ENCODE measurements around the gene CMTM6.

Gene CMTM6

GRCh38 chr3:32502118-32502945 is at the start of gene CMTM6:
Gene CMTM6, minus strand, starts transcription at chr3:32502852. Its CDS starts 107 bp downstream, at chr3:32502745.
- in situ Hi-C loops (cut with MboI; ENCODE audit: low sequenced_read_pairs): loop anchor here (10.0 to 25.0 kb wide), 2 partner anchors 162 to 435 kb away; no protein-coding TSS in a partner anchor

GRCh38 chr3:32552013-32552412 is 49.4 kb upstream of the CMTM6 start:
- in situ Hi-C loops (cut with MboI; ENCODE audit: low sequenced_read_pairs): no loop called here

GRCh38 chr3:32551496-32551895 is 48.8 kb upstream of the CMTM6 start:
- in situ Hi-C loops (cut with MboI; ENCODE audit: low sequenced_read_pairs): no loop called here

- in situ Hi-C loops (cut with MboI; ENCODE audit: low sequenced_read_pairs): no loop called here
Measured at GRCh38 chr3:32551087-32551486, 48.4 kb upstream of the CMTM6 start.

- in situ Hi-C loops (cut with MboI; ENCODE audit: low sequenced_read_pairs): no loop called here
Measured at GRCh38 chr3:32545305-32545704, 42.7 kb upstream of the CMTM6 start.

GRCh38 chr3:32544894-32545293 is 42.2 kb upstream of the CMTM6 start:
- in situ Hi-C loops (cut with MboI; ENCODE audit: low sequenced_read_pairs): no loop called here

GRCh38 chr3:32542807-32543206 is 40.2 kb upstream of the CMTM6 start:
- in situ Hi-C loops (cut with MboI; ENCODE audit: low sequenced_read_pairs): no loop called here

GRCh38 chr3:32540899-32541298 is 38.2 kb upstream of the CMTM6 start:
- in situ Hi-C loops (cut with MboI; ENCODE audit: low sequenced_read_pairs): no loop called here

- in situ Hi-C loops (cut with MboI; ENCODE audit: low sequenced_read_pairs): no loop called here
Measured at GRCh38 chr3:32532434-32532833, 29.8 kb upstream of the CMTM6 start.

GRCh38 chr3:32531010-32531647 is 28.5 kb upstream of the CMTM6 start:
- in situ Hi-C loops (cut with MboI; ENCODE audit: low sequenced_read_pairs): no loop called here

GRCh38 chr3:32525720-32526119 is 23.1 kb upstream of the CMTM6 start:
- in situ Hi-C loops (cut with MboI; ENCODE audit: low sequenced_read_pairs): no loop called here

GRCh38 chr3:32522682-32523081 is 20.0 kb upstream of the CMTM6 start:
- in situ Hi-C loops (cut with MboI; ENCODE audit: low sequenced_read_pairs): loop anchor here (25.0 kb wide), 1 partner anchor 415 kb away; no protein-coding TSS in a partner anchor

GRCh38 chr3:32518921-32519320 is 16.3 kb upstream of the CMTM6 start:
- in situ Hi-C loops (cut with MboI; ENCODE audit: low sequenced_read_pairs): loop anchor here (25.0 kb wide), 1 partner anchor 418 kb away; no protein-coding TSS in a partner anchor

- in situ Hi-C loops (cut with MboI; ENCODE audit: low sequenced_read_pairs): loop anchor here (25.0 kb wide), 1 partner anchor 421 kb away; no protein-coding TSS in a partner anchor
Measured at GRCh38 chr3:32516751-32517150, 14.1 kb upstream of the CMTM6 start.

GRCh38 chr3:32511005-32511404 is 8.4 kb upstream of the CMTM6 start:
- in situ Hi-C loops (cut with MboI; ENCODE audit: low sequenced_read_pairs): loop anchor here (25.0 kb wide), 1 partner anchor 426 kb away; no protein-coding TSS in a partner anchor

- in situ Hi-C loops (cut with MboI; ENCODE audit: low sequenced_read_pairs): loop anchor here (25.0 kb wide), 1 partner anchor 427 kb away; no protein-coding TSS in a partner anchor
Measured at GRCh38 chr3:32510075-32510724, 7.5 kb upstream of the CMTM6 start.

- in situ Hi-C loops (cut with MboI; ENCODE audit: low sequenced_read_pairs): loop anchor here (10.0 to 25.0 kb wide), 2 partner anchors 156 to 429 kb away; no protein-coding TSS in a partner anchor
Measured at GRCh38 chr3:32508711-32509110, 6.1 kb upstream of the CMTM6 start.

GRCh38 chr3:32506466-32506865 is 3.8 kb upstream of the CMTM6 start:
- in situ Hi-C loops (cut with MboI; ENCODE audit: low sequenced_read_pairs): loop anchor here (10.0 to 25.0 kb wide), 2 partner anchors 158 to 431 kb away; no protein-coding TSS in a partner anchor

GRCh38 chr3:32502946-32503286 is 264 bp upstream of the CMTM6 start:
- in situ Hi-C loops (cut with MboI; ENCODE audit: low sequenced_read_pairs): loop anchor here (10.0 to 25.0 kb wide), 2 partner anchors 162 to 434 kb away; no protein-coding TSS in a partner anchor

- in situ Hi-C loops (cut with MboI; ENCODE audit: low sequenced_read_pairs): loop anchor here (10.0 to 25.0 kb wide), 2 partner anchors 163 to 436 kb away; no protein-coding TSS in a partner anchor
Measured at GRCh38 chr3:32501783-32502117, 902 bp downstream of the CMTM6 start.

Measured in HL-60/S4 (cell line).